ENCODE data around the gene LSAMP.
"Not testable (repeated sequence)": the region's sequence is repeated elsewhere in the genome, so short reads cannot be mapped to it uniquely, and the experiment has no call there.

The LSAMP gene

GRCh38 chr3:115861166-115861733 is 584.0 kb downstream of the LSAMP start:
- no peak for DNase-seq

- DNase-seq: no peak
Observed at GRCh38 chr3:115860766-115861165, 584.5 kb downstream of the LSAMP start.

GRCh38 chr3:115859002-115859807 is 586.1 kb downstream of the LSAMP start:
- no peak for DNase-seq

- no peak for DNase-seq
Observed at GRCh38 chr3:115857518-115858136, 587.7 kb downstream of the LSAMP start.

- no peak for DNase-seq
Observed at GRCh38 chr3:115855911-115856310, 589.4 kb downstream of the LSAMP start.

- no peak for DNase-seq
Observed at GRCh38 chr3:115853104-115853503, 592.2 kb downstream of the LSAMP start.

GRCh38 chr3:115852278-115852677 is 593.0 kb downstream of the LSAMP start:
- DNase-seq: no peak

- no peak for DNase-seq
Observed at GRCh38 chr3:115851571-115851970, 593.7 kb downstream of the LSAMP start.

GRCh38 chr3:115848641-115849040 is 596.6 kb downstream of the LSAMP start:
- no peak for DNase-seq

- DNase-seq: no peak
Observed at GRCh38 chr3:115845986-115846385, 599.3 kb downstream of the LSAMP start.

- not testable (repeated sequence) for DNase-seq
Observed at GRCh38 chr3:115844729-115845128, 600.6 kb downstream of the LSAMP start.

- no peak for DNase-seq
Observed at GRCh38 chr3:115843206-115843605, 602.1 kb downstream of the LSAMP start.

GRCh38 chr3:115839246-115839645 is 606.0 kb downstream of the LSAMP start:
- DNase-seq: no peak

GRCh38 chr3:115838786-115839185 is 606.5 kb downstream of the LSAMP start:
- no peak for DNase-seq

GRCh38 chr3:115836944-115837343 is 608.3 kb downstream of the LSAMP start:
- peak; percentile 41 to 71 for DNase-seq

- DNase-seq: no peak
Observed at GRCh38 chr3:115835946-115836345, 609.3 kb downstream of the LSAMP start.

- DNase-seq: no peak
Observed at GRCh38 chr3:115834068-115834467, 611.2 kb downstream of the LSAMP start.

- DNase-seq: no peak
Observed at GRCh38 chr3:115833074-115833473, 612.2 kb downstream of the LSAMP start.

- DNase-seq: no peak
Observed at GRCh38 chr3:115832265-115832664, 613.0 kb downstream of the LSAMP start.

GRCh38 chr3:115831864-115832263 is 613.4 kb downstream of the LSAMP start:
- no peak for DNase-seq

- no peak for DNase-seq
Observed at GRCh38 chr3:115830764-115831395, 614.4 kb downstream of the LSAMP start.

- no peak for DNase-seq
Observed at GRCh38 chr3:115828401-115828800, 616.9 kb downstream of the LSAMP start.

- DNase-seq: no peak
Observed at GRCh38 chr3:115827495-115827894, 617.8 kb downstream of the LSAMP start.

GRCh38 chr3:115825046-115825445 is 620.2 kb downstream of the LSAMP start:
- no peak for DNase-seq

All from Kasumi-1 (cell line).